ENCODE measurements around the gene SNRNP25.

SNRNP25 gene

DNA sequence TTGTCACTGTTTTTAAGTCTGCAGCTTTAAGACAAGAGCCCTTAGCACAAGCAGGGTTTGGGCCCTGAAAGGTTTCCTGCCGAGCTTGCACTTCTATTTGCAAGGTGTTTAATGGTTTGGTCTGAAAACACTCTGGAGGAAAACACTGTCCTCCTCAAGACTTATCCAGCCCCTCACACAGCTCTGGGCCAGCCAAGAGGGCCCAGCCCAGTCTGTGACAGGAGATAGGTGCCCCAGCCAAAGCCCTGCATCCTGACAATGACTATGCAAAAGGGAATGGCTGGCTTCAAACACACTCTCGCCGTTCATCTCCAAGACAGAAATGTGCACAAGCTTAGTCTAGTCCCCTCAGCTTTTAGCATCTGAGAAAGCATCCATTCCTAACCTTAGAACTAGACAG is 51.3 kb downstream of the SNRNP25 start:
- DNase-seq, result no peak

DNA sequence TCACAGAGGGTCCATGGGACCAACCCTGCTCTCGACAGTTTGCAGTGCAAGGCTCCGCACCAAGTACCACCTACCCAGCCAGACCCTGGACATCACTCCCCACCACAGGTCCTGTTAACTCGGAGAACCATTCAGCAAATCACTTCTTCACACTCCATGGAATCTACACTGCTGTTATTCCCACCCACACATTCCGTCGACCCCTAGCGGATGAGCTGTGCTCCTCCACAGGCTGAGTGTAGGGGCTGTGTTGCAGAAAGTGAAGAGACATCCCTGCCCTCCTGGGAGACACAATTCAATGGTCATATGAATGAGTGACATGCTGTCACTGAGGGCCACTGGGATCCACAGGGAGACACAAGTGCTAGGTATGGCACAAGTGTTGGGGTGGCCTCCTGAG is 51.9 kb downstream of the SNRNP25 start:
- no peak for DNase-seq

DNA sequence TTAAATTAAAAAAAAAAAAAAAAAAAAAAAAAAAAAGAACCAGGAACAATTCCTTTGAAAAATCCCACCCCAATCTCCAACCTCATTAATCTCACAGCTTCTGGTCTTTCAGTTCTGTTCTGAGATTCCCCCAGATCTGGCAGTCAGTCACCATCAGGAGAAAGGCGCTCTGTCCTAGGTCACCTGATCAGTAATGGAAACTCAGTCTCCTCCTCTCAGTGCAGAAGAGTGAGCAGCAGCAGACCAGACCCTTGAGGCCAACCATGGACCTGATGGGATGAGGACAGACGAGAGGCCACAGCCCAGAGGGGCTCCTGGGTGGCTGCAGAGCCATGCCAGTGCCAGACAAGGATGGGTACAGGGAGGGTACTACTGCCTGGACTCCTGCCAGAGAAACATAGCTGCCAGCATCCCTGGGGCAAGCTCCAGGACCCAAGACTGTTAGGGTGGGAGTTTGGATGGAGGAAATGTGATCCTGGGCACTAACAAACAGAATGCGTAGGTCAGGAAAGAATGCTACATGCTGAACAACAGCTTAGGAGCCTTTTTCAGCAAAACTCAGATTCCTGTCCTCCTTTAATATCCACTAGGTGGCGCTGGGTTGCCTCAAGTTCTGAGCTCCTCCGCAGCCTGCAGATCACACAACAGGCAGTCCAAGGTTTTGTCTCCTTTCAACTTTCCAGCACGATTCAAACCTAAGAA is 53.1 kb downstream of the SNRNP25 start:
- DNase-seq, result peak; percentile 73

Data from CD4-positive, alpha-beta T cell treated with Interleukin-21 for 1 hour (primary cell).